WI38 (cell line): ENCODE data around the gene KAT5.
"Not testable (repeated sequence)": the region's sequence is repeated elsewhere in the genome, so short reads cannot be mapped to it uniquely, and the experiment has no call there.

ENCODE experiments used
- H3K4me3 ChIP-seq: 2 replicates; pipeline ENCODE4 v1.5.1; 2011; ENCODE audit warnings: low read depth, mild to moderate bottlenecking, control low read depth, low read length
- TF ChIP-seq, protein P1 (sequence below): IDR thresholded peaks from 2 replicates; pipeline ENCODE4 v1.5.1; 2012; ENCODE audit warnings: low read depth, mild to moderate bottlenecking, control low read depth, low read length

KAT5 gene

GRCh38 chr11:65745049-65745448 lies 33.0 kb downstream of the KAT5 start:
- no peak overlapping the region for H3K4me3 ChIP-seq
- TF ChIP-seq, protein P1, sequence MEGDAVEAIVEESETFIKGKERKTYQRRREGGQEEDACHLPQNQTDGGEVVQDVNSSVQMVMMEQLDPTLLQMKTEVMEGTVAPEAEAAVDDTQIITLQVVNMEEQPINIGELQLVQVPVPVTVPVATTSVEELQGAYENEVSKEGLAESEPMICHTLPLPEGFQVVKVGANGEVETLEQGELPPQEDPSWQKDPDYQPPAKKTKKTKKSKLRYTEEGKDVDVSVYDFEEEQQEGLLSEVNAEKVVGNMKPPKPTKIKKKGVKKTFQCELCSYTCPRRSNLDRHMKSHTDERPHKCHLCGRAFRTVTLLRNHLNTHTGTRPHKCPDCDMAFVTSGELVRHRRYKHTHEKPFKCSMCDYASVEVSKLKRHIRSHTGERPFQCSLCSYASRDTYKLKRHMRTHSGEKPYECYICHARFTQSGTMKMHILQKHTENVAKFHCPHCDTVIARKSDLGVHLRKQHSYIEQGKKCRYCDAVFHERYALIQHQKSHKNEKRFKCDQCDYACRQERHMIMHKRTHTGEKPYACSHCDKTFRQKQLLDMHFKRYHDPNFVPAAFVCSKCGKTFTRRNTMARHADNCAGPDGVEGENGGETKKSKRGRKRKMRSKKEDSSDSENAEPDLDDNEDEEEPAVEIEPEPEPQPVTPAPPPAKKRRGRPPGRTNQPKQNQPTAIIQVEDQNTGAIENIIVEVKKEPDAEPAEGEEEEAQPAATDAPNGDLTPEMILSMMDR: no peak

DNA sequence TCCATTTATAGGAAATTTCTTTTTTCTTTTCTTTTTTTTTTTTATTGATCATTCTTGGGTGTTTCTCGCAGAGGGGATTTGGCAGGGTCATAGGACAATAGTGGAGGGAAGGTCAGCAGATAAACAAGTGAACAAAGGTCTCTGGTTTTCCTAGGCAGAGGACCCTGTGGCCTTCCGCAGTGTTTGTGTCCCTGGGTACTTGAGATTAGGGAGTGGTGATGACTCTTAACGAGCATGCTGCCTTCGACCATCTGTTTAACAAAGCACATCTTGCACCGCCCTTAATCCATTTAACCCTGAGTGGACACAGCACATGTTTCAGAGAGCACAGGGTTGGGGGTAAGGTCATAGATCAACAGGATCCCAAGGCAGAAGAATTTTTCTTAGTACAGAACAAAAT lies 50.1 kb downstream of the KAT5 start:
- H3K4me3 ChIP-seq: not testable (repeated sequence)

DNA sequence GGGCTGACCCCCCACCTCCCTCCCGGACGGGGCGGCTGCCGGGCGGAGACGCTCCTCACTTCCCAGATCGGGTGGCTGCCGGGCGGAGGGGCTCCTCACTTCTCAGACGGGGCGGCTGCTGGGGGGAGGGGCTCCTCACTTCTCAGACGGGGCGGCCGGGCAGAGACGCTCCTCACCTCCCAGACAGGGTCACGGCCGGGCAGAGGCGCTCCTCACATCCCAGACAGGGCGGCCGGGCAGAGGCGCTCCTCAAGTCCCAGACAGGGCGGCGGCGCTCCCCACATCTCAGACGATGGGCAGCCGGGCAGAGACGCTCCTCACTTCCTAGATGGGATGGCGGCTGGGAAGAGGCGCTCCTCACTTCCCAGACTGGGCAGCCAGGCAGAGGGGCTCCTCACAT lies 50.8 kb downstream of the KAT5 start:
- not testable (repeated sequence) for H3K4me3 ChIP-seq

- TF ChIP-seq, protein P1: no peak
- no peak overlapping the region for H3K4me3 ChIP-seq
These were observed 52.4 kb downstream of the KAT5 start for GRCh38 chr11:65764434-65764833.

DNA sequence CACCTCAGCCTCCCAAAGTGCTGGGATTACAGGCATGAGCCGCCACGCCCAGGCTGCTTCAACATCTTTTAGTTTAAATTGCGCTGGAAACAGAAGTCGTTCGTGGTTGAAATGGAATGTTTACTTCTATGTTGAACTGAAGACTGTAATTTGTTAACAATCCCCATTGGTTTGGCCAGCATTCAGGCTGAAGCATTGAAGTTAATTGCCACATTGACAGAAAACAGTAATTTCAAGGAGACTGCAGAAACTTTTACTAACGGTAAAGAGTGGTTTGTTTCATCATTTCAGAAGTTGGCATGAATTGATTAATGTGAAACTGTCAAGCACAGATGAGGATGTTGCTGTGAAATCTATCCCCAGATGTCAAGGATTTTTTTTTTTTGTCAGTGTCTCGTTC lies 54.5 kb downstream of the KAT5 start:
- TF ChIP-seq, protein P1: no peak
- no peak overlapping the region for H3K4me3 ChIP-seq

DNA sequence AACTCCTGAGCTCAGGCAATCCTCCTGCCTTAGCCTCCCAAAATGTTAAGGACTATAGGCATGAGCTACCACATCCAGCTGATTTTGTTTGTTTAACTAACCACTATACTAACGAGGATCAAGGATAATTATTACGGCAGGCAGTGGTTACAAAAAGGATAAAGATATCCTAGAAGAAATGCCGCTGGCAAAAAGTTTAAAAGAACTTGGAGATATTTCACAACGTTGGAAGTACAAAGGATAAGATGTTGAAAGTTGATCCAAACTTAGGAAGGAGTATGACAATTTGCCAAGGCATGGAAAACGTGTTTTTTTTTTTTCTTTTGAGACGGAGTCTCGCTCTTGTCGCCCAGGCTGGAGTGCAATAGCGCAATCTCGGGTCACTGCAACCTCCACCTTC lies 55.4 kb downstream of the KAT5 start:
- H3K4me3 ChIP-seq: no peak overlapping the region
- TF ChIP-seq, protein P1: no peak

DNA sequence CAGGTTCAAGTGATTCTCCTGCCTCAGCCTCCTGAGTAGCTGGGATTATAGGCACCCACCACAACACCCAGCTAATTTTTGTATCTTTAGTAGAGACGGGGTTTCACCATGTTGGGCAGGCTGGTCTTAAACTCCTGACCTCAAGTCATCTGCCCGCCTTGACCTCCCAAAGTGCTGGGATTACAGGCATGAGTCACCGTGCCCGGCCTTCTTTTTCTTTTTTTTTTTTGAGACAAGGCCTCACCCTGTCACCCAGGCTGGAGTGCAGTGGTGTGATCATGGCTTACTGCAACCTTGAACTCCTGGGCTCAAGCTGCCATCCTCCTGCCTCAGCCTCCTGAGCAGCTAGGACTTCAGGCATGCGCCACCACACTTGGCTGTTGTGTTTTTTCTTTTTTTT lies 55.8 kb downstream of the KAT5 start:
- H3K4me3 ChIP-seq: not testable (repeated sequence)
